ENCODE measurements around the gene CHKA. TPM values are rescaled to one million over a fixed set of nuclear protein-coding genes. Genes with fewer than 3 reads are reported as not detected.

Gene CHKA
- total and polyA plus RNA-seq, 2 of the 8 experiments (the other 6 are each of a cell fraction or from before 2014, with no cell fraction given), result 61.2 to 86.6 TPM

DNA sequence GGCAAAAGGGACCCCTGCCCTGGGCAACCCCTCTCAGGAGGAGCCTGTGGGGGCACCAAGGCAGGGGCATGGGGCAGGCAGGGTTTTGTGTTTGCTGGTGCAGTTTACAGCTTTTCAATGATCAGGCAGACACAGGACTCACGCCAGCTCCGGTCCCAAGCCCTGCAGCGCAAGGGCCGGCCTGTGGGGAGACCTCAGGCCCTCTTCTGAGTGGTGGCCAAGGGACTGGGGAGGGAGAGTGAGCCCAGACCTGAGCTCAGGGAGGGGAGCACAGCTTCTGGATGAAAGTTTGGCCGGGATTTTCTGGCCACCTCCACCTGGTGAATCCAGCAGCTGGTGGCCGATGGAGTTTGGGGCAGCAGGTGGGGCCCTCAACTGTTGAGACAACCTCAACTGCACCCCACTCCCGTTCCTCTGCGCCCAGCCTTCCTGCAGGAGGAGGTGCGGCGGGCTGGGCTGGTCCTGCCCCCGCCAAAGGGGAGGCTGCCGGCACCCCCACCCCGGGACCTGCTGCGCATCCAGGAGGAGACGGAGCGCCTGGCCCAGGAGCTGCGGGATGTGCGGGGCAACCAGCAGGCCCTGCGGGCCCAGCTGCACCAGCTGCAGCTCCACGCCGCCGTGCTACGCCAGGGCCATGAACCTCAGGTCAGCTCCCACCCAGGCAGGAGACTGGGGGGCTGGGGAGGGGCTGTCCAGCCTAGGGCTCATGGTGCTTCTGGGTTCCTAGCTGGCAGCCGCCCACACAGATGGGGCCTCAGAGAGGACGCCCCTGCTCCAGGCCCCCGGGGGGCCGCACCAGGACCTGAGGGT, 78.8 kb downstream of the CHKA start (continued):
- TF ChIP-seq, protein P1, sequence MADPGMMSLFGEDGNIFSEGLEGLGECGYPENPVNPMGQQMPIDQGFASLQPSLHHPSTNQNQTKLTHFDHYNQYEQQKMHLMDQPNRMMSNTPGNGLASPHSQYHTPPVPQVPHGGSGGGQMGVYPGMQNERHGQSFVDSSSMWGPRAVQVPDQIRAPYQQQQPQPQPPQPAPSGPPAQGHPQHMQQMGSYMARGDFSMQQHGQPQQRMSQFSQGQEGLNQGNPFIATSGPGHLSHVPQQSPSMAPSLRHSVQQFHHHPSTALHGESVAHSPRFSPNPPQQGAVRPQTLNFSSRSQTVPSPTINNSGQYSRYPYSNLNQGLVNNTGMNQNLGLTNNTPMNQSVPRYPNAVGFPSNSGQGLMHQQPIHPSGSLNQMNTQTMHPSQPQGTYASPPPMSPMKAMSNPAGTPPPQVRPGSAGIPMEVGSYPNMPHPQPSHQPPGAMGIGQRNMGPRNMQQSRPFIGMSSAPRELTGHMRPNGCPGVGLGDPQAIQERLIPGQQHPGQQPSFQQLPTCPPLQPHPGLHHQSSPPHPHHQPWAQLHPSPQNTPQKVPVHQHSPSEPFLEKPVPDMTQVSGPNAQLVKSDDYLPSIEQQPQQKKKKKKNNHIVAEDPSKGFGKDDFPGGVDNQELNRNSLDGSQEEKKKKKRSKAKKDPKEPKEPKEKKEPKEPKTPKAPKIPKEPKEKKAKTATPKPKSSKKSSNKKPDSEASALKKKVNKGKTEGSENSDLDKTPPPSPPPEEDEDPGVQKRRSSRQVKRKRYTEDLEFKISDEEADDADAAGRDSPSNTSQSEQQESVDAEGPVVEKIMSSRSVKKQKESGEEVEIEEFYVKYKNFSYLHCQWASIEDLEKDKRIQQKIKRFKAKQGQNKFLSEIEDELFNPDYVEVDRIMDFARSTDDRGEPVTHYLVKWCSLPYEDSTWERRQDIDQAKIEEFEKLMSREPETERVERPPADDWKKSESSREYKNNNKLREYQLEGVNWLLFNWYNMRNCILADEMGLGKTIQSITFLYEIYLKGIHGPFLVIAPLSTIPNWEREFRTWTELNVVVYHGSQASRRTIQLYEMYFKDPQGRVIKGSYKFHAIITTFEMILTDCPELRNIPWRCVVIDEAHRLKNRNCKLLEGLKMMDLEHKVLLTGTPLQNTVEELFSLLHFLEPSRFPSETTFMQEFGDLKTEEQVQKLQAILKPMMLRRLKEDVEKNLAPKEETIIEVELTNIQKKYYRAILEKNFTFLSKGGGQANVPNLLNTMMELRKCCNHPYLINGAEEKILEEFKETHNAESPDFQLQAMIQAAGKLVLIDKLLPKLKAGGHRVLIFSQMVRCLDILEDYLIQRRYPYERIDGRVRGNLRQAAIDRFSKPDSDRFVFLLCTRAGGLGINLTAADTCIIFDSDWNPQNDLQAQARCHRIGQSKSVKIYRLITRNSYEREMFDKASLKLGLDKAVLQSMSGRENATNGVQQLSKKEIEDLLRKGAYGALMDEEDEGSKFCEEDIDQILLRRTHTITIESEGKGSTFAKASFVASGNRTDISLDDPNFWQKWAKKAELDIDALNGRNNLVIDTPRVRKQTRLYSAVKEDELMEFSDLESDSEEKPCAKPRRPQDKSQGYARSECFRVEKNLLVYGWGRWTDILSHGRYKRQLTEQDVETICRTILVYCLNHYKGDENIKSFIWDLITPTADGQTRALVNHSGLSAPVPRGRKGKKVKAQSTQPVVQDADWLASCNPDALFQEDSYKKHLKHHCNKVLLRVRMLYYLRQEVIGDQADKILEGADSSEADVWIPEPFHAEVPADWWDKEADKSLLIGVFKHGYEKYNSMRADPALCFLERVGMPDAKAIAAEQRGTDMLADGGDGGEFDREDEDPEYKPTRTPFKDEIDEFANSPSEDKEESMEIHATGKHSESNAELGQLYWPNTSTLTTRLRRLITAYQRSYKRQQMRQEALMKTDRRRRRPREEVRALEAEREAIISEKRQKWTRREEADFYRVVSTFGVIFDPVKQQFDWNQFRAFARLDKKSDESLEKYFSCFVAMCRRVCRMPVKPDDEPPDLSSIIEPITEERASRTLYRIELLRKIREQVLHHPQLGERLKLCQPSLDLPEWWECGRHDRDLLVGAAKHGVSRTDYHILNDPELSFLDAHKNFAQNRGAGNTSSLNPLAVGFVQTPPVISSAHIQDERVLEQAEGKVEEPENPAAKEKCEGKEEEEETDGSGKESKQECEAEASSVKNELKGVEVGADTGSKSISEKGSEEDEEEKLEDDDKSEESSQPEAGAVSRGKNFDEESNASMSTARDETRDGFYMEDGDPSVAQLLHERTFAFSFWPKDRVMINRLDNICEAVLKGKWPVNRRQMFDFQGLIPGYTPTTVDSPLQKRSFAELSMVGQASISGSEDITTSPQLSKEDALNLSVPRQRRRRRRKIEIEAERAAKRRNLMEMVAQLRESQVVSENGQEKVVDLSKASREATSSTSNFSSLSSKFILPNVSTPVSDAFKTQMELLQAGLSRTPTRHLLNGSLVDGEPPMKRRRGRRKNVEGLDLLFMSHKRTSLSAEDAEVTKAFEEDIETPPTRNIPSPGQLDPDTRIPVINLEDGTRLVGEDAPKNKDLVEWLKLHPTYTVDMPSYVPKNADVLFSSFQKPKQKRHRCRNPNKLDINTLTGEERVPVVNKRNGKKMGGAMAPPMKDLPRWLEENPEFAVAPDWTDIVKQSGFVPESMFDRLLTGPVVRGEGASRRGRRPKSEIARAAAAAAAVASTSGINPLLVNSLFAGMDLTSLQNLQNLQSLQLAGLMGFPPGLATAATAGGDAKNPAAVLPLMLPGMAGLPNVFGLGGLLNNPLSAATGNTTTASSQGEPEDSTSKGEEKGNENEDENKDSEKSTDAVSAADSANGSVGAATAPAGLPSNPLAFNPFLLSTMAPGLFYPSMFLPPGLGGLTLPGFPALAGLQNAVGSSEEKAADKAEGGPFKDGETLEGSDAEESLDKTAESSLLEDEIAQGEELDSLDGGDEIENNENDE (IDR thresholded peaks at IDR 0.05; ENCODE audit: insufficient replicate concordance, low read length), result no peak
- no peak for TF ChIP-seq RXRA (IDR thresholded peaks at IDR 0.05; ENCODE audit: insufficient read depth, low read depth, low read length)
- TF ChIP-seq, protein P2, sequence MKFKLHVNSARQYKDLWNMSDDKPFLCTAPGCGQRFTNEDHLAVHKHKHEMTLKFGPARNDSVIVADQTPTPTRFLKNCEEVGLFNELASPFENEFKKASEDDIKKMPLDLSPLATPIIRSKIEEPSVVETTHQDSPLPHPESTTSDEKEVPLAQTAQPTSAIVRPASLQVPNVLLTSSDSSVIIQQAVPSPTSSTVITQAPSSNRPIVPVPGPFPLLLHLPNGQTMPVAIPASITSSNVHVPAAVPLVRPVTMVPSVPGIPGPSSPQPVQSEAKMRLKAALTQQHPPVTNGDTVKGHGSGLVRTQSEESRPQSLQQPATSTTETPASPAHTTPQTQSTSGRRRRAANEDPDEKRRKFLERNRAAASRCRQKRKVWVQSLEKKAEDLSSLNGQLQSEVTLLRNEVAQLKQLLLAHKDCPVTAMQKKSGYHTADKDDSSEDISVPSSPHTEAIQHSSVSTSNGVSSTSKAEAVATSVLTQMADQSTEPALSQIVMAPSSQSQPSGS (IDR thresholded peaks at IDR 0.05; ENCODE audit: low read length), result no peak
- no peak for TF ChIP-seq HDAC6 (IDR thresholded peaks at IDR 0.05; ENCODE audit: low read depth, low read length)
- TF ChIP-seq POLR2A (IDR thresholded peaks at IDR 0.05; ENCODE audit: control extremely low read depth in 1 of 2, low read depth in 2 of 2, low read length in 2 of 2), result no peak
- no peak for TF ChIP-seq BACH1 (IDR thresholded peaks at IDR 0.05; ENCODE audit: low read length)

All from H1 (cell line).